OCI-LY1 (cell line): ENCODE measurements around the gene NCAPG2.

Source experiments
- CTCF ChIP-seq: fragments of 200-600 bp; sonication (generic), shearing (Covaris generic); IDR thresholded peaks from 2 replicates; pipeline ENCODE4 v1.5.1; 2017; ENCODE audit warnings: mild to moderate bottlenecking, antibody characterized with exemption, low read length, moderate library complexity, mixed read lengths
- EZH2 ChIP-seq: fragments of 200-600 bp; sonication (generic), shearing (Covaris generic); IDR thresholded peaks from 2 replicates; pipeline ENCODE4 v1.8.0; 2017; ENCODE audit warnings: borderline replicate concordance, mixed run types, mild to moderate bottlenecking, antibody characterized with exemption, low read length, moderate library complexity, mixed read lengths

- TF ChIP-seq CTCF (no peak), EZH2 (no peak)
These were observed 81.4 kb downstream of the NCAPG2 start for GRCh38 chr7:158623241-158623640.
